Keratinocyte (primary cell): Measurements from ENCODE around the gene ABHD6. TPM values are rescaled to one million over a fixed set of nuclear protein-coding genes. Genes with fewer than 3 reads are reported as not detected.

ENCODE experiments used
- DNase-seq: peaks from one replicate; pipeline ENCODE4 v3.0.0-alpha.2; 2011; ENCODE audit warnings: low read depth, missing footprints, low spot score
- FAIRE-seq: peaks from 2 replicates; lab custom pipeline; 2011; peaks lifted over from hg19 to GRCh38; lab: Jason Lieb, UNC
- H2AFZ ChIP-seq: 2 replicates; pipeline ENCODE4 v1.6.0; 2012; ENCODE audit warnings: low read length, control low read depth, inconsistent platforms; ENCODE audit not compliant: control insufficient read depth
- H3K27ac ChIP-seq: 2 replicates; pipeline ENCODE4 v1.5.1; 2011; ENCODE audit warnings: low read length; ENCODE audit not compliant: control insufficient read depth, insufficient read depth
- H3K27me3 ChIP-seq: 3 replicates; pipeline ENCODE4 v1.6.0; 2011; ENCODE audit warnings: low read length; ENCODE audit not compliant: control insufficient read depth, insufficient read depth; ENCODE audit errors: extremely low read depth
- H3K36me3 ChIP-seq, 2 experiments: 2 replicates in 1 of 2; 3 replicates in 1 of 2; pipeline ENCODE4 v1.5.1; 2011; ENCODE audit warnings: low read length in 2 of 2, mild to moderate bottlenecking in 1 of 2; ENCODE audit not compliant: control insufficient read depth in 2 of 2, insufficient read depth in 2 of 2; ENCODE audit errors: extremely low read depth in 1 of 2
- H3K4me1 ChIP-seq: 3 replicates; pipeline ENCODE4 v1.5.1; 2011; ENCODE audit warnings: low read length; ENCODE audit not compliant: control insufficient read depth, insufficient read depth; ENCODE audit errors: extremely low read depth
- H3K4me2 ChIP-seq: 3 replicates; pipeline ENCODE4 v1.6.0; 2011; ENCODE audit warnings: low read depth, low read length; ENCODE audit not compliant: control insufficient read depth, insufficient read depth; ENCODE audit errors: extremely low read depth
- H3K4me3 ChIP-seq, 3 experiments: fragments of 200-600 bp in 1 of 3; sonication (generic) in 1 of 3; 2 replicates in 2 of 3; 3 replicates in 1 of 3; pipeline ENCODE4 v1.5.1; 2011 to 2016; ENCODE audit warnings: low read length in 3 of 3, mild to moderate bottlenecking in 3 of 3, control low read depth in 2 of 3, inconsistent platforms in 1 of 3, low read depth in 1 of 3, mixed read lengths in 1 of 3, mixed run types in 1 of 3, moderate library complexity in 1 of 3; ENCODE audit not compliant: control insufficient read depth in 2 of 3, insufficient read depth in 2 of 3; ENCODE audit errors: extremely low read depth in 1 of 3
- H3K79me2 ChIP-seq: 2 replicates; pipeline ENCODE4 v1.6.0; 2012; ENCODE audit warnings: low read length; ENCODE audit not compliant: control insufficient read depth, insufficient read depth
- H3K9ac ChIP-seq: 3 replicates; pipeline ENCODE4 v1.6.0; 2011; ENCODE audit warnings: low read length; ENCODE audit not compliant: control insufficient read depth, insufficient read depth; ENCODE audit errors: extremely low read depth
- H3K9me1 ChIP-seq: 3 replicates; pipeline ENCODE4 v1.6.0; 2011; ENCODE audit warnings: low read length; ENCODE audit not compliant: control insufficient read depth, insufficient read depth; ENCODE audit errors: extremely low read depth
- H3K9me3 ChIP-seq: 2 replicates; pipeline ENCODE4 v1.5.1; 2012; ENCODE audit warnings: low read depth, low read length; ENCODE audit not compliant: control insufficient read depth
- H4K20me1 ChIP-seq: 3 replicates; pipeline ENCODE4 v1.6.0; 2011; ENCODE audit warnings: low read length; ENCODE audit not compliant: control insufficient read depth, insufficient read depth; ENCODE audit errors: extremely low read depth
- CTCF ChIP-seq, 3 experiments: IDR thresholded peaks in 1 of 3; conservative IDR thresholded peaks in 1 of 3; optimal IDR thresholded peaks in 1 of 3; 2 replicates in 2 of 3; 3 replicates in 1 of 3; pipeline versions ENCODE3 to v1.5.1; 2011; ENCODE audit warnings: low read length in 3 of 3, mild to moderate bottlenecking in 3 of 3, moderate library complexity in 2 of 3, control low read depth in 1 of 3, inconsistent platforms in 1 of 3; ENCODE audit not compliant: insufficient read depth in 2 of 3; ENCODE audit errors: extremely low read depth in 1 of 3
- EZH2 ChIP-seq: IDR thresholded peaks from one replicate; pipeline ENCODE4 v1.6.1; 2012; ENCODE audit warnings: inconsistent platforms, mild to moderate bottlenecking, low read length, moderate library complexity
- dilution Hi-C: fragments of 300-500 bp; cut with MboI; formaldehyde crosslinking; loops from one replicate; pipeline ENCODE4 v1.7.0; 2020; ENCODE audit warnings: low sequenced_read_pairs; ENCODE audit not compliant: extremely low pct_ligation_motif_present
- polyA plus RNA-seq, 5 experiments: library from polyadenylated mRNA; depleted of rRNA in 3 of 5; stranded (reverse) in 3 of 5; stranded (forward) in 1 of 5; unstranded in 1 of 5; fragments of >200 nt; gene quantifications; 1 replicate in 1 of 5; 2 replicates in 3 of 5; 3 replicates in 1 of 5; pipeline versions ENCODE4 v1.2.1 to v1.2.3, GENCODE V29; 2011 to 2012; ENCODE audit warnings: missing spikeins in 2 of 5, low read depth in 1 of 5, low replicate concordance in 1 of 5

ABHD6 gene
- polyA plus RNA-seq, 1 donor (not counting 4 experiments of a cell fraction or from before 2014, with no cell fraction given), result 15.2 TPM

GRCh38 chr3:58270485-58270884 is 32.9 kb downstream of the ABHD6 start:
- dilution Hi-C loops, result no loop called here
- peaks cover 0 to 2% of the 10 kb centered on the region in 2 experiments for H3K36me3 ChIP-seq
- H3K9me3 ChIP-seq, result no peaks in the 10 kb centered on the region
- peaks cover 20% of the 10 kb centered on the region for H3K4me1 ChIP-seq
- no peak overlapping the region for H3K9ac ChIP-seq
- H3K4me3 ChIP-seq, result no peak overlapping the region
- no peak for DNase-seq
- no peaks in the 10 kb centered on the region for H3K27me3 ChIP-seq
- H4K20me1 ChIP-seq, result no peaks in the 10 kb centered on the region
- no peak for TF ChIP-seq EZH2
- TF ChIP-seq CTCF (optimal IDR thresholded peaks at IDR 0.05 in 1 of 3, IDR thresholded peaks at IDR 0.05 in 1 of 3, conservative IDR thresholded peaks at IDR 0.05 in 1 of 3; ENCODE audit: extremely low read depth in 1 of 3, insufficient read depth in 2 of 3, low read length in 3 of 3), result no peak
- no peak overlapping the region for H2AFZ ChIP-seq
- no peak overlapping the region for H3K4me2 ChIP-seq
- no peak overlapping the region for H3K27ac ChIP-seq
- H3K79me2 ChIP-seq, result no peaks in the 10 kb centered on the region
- FAIRE-seq, result no peak
- H3K9me1 ChIP-seq, result no peaks in the 10 kb centered on the region

- no peak overlapping the region for H3K4me3 ChIP-seq
- FAIRE-seq (peak; percentile 85), DNase-seq (peak; percentile 56)
- H3K9me1 ChIP-seq, result no peaks in the 10 kb centered on the region
- TF ChIP-seq EZH2, result no peak
- no peak for TF ChIP-seq CTCF (optimal IDR thresholded peaks at IDR 0.05 in 1 of 3, IDR thresholded peaks at IDR 0.05 in 1 of 3, conservative IDR thresholded peaks at IDR 0.05 in 1 of 3; ENCODE audit: extremely low read depth in 1 of 3, insufficient read depth in 2 of 3, low read length in 3 of 3)
- no peak overlapping the region for H3K9ac ChIP-seq
- no peaks in the 10 kb centered on the region for H3K79me2 ChIP-seq
- dilution Hi-C loops, result no loop called here
- H2AFZ ChIP-seq, result peak overlapping the region; percentile 75
- no peaks in the 10 kb centered on the region for H3K27me3 ChIP-seq
- peaks cover 0 to 2% of the 10 kb centered on the region in 2 experiments for H3K36me3 ChIP-seq
- H4K20me1 ChIP-seq, result no peaks in the 10 kb centered on the region
- H3K4me2 ChIP-seq, result peak overlapping the region; percentile 50
- H3K27ac ChIP-seq, result peak overlapping the region; percentile 45
- no peaks in the 10 kb centered on the region for H3K9me3 ChIP-seq
- H3K4me1 ChIP-seq, result peaks cover 20% of the 10 kb centered on the region
Measured at GRCh38 chr3:58271901-58272501, 34.4 kb downstream of the ABHD6 start.
